Non-pigmented ciliary epithelial cell (primary cell): ENCODE data around the gene KCNA3.

Source experiments
- DNase-seq: peaks from one replicate; pipeline ENCODE4 v3.0.0-alpha.2; 2010; ENCODE audit warnings: low read depth

Gene KCNA3

GRCh38 chr1:110638058-110638457, 36.7 kb downstream of the KCNA3 start:
- DNase-seq = no peak

- DNase-seq = no peak
These were observed 37.3 kb downstream of the KCNA3 start for GRCh38 chr1:110637475-110637874.

GRCh38 chr1:110636149-110636935, 38.4 kb downstream of the KCNA3 start:
- DNase-seq = no peak

GRCh38 chr1:110635434-110635833, 39.3 kb downstream of the KCNA3 start:
- no peak for DNase-seq

- DNase-seq = no peak
These were observed 40.1 kb downstream of the KCNA3 start for GRCh38 chr1:110634455-110635311.

- DNase-seq = no peak
These were observed 40.7 kb downstream of the KCNA3 start for GRCh38 chr1:110634086-110634454.

GRCh38 chr1:110633646-110634030, 41.1 kb downstream of the KCNA3 start:
- no peak for DNase-seq

- no peak for DNase-seq
These were observed 42.7 kb downstream of the KCNA3 start for GRCh38 chr1:110631836-110632620.

- DNase-seq = no peak
These were observed 43.7 kb downstream of the KCNA3 start for GRCh38 chr1:110630839-110631663.

- DNase-seq = no peak
These were observed 46.2 kb downstream of the KCNA3 start for GRCh38 chr1:110628323-110629105.

- DNase-seq = no peak
These were observed 47.0 kb downstream of the KCNA3 start for GRCh38 chr1:110627764-110628163.

GRCh38 chr1:110626889-110627288, 47.9 kb downstream of the KCNA3 start:
- DNase-seq = no peak
